Erythroblast (primary cell): ENCODE results near the gene OBSCN.

ENCODE experiments used
- GATA1 ChIP-seq: IDR thresholded peaks from 2 replicates; pipeline ENCODE4 v1.6.1; 2011; ENCODE audit warnings: low read depth, mild to moderate bottlenecking, control low read depth, low read length, moderate library complexity
- POLR2A ChIP-seq: IDR thresholded peaks from 2 replicates; pipeline ENCODE4 v1.6.1; 2011; ENCODE audit warnings: mild to moderate bottlenecking, low read length

- TF ChIP-seq POLR2A (no peak), GATA1 (no peak)
Measured at GRCh38 chr1:228222548-228222947, 14.7 kb downstream of the OBSCN start.
